ENCODE data around the gene UNCX. TPM values are rescaled to one million over a fixed set of nuclear protein-coding genes. Genes with fewer than 3 reads are reported as not detected.

The UNCX gene
- total and polyA plus RNA-seq, 4 donors, result not detected

DNA sequence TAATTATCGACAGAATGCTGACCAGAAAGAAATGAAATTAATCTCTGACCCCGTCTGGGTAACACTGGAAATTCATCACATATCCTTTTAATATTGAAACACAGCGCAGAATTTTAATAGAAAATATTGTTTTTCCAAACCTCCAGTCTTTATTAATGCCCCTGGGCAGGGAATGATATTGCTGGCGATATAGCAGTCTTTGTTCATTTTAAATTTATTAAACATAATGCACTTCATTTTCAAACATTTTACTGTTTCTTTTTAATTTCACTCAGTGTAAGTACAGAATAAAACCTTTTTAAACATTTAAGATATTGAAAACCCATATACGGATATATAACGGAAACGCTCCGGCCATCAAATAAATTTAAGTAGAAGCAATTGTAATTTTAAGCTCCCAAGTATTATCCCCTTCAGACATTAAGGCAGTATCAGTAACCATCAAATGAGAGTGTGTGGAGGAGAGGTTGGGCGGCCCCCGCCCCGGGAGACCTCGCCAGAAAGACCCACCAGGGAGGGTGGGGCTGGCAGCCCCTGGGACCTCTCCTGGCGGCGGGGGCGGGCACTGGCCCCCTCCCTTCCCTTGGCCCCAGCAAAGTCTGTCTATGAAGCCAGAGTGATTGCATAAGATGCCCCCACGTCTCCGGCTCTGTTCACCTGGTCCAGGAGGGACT, 10.8 kb downstream of the UNCX start:
- Histone ChIP-seq H3K4me1 (ENCODE audit: control insufficient read depth in 1 of 2, insufficient read depth in 2 of 2, low read length in 2 of 2) (no peaks in the 10 kb centered on the region), H3K27me3 (ENCODE audit: control insufficient read depth in 1 of 2, insufficient read depth in 2 of 2, low read length in 1 of 2) (peaks cover 0 to 2% of the 10 kb centered on the region in 2 donors), H3K4me3 (ENCODE audit: low read length in 2 of 2) (no peak overlapping the region), H3K9me3 (ENCODE audit: control insufficient read depth, low read length) (no peaks in the 10 kb centered on the region), H3K36me3 (ENCODE audit: control insufficient read depth in 1 of 2, insufficient read depth in 2 of 2, low read length in 1 of 2) (no peaks in the 10 kb centered on the region), H3K27ac (ENCODE audit: low read depth in 1 of 2, low read length in 2 of 2) (no peak overlapping the region)
- DNase-seq (no peak), ATAC-seq (ENCODE audit: low FRiP score) (no peak)
- intact Hi-C loops (cut with DNase I), result no loop called here
- 13 to 15% methylated on average over 17 of the region's 17 CpGs for WGBS, 2 donors

DNA sequence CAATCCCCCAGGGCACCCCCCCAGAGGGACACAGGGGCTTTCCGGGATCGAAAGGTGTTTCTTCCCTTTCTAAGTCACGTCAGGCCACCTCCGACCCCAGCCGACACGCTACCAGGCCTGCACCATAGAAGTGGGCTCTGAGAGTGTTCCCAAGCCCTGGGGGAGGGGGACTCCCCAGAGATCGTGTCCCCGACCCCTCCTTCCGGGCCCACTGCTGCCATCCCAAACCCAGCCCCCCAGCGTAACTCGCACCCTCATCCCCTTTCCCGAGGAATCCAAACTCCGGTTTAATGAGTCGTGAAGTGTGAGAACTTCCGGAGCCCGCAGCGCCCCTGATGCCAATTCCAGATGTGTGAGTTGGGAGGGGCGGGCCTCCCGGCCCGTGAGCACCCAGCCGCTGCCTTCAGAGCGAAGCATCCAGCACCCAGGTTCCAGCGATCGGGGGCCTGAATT, 11.3 kb downstream of the UNCX start:
- 12 to 16% methylated on average over 24 of the region's 24 CpGs for WGBS, 2 donors
- H3K27me3 ChIP-seq (ENCODE audit: control insufficient read depth in 1 of 2, insufficient read depth in 2 of 2, low read length in 1 of 2), result no peaks in the 10 kb centered on the region
- no peak for DNase-seq

GRCh38 chr7:1244700-1245523, 12.2 kb downstream of the UNCX start:
- 52 to 62% methylated on average over 14 of the region's 14 CpGs for WGBS, 2 donors
- no peak overlapping the region for H3K27ac ChIP-seq (ENCODE audit: low read depth in 1 of 2, low read length in 2 of 2)
- intact Hi-C loops (cut with DNase I), result no loop called here
- H3K4me1 ChIP-seq (ENCODE audit: control insufficient read depth in 1 of 2, insufficient read depth in 2 of 2, low read length in 2 of 2), result no peaks in the 10 kb centered on the region
- H3K4me3 ChIP-seq (ENCODE audit: low read length in 2 of 2), result no peak overlapping the region
- no peaks in the 10 kb centered on the region for H3K27me3 ChIP-seq (ENCODE audit: control insufficient read depth in 1 of 2, insufficient read depth in 2 of 2, low read length in 1 of 2)
- no peaks in the 10 kb centered on the region for H3K9me3 ChIP-seq (ENCODE audit: control insufficient read depth, low read length)
- no peaks in the 10 kb centered on the region for H3K36me3 ChIP-seq (ENCODE audit: control insufficient read depth in 1 of 2, insufficient read depth in 2 of 2, low read length in 1 of 2)
- DNase-seq (no peak), ATAC-seq (ENCODE audit: low FRiP score) (no peak)

More for the DNA sequence above, 11.3 kb downstream of the UNCX start:
- no peaks in the 10 kb centered on the region for H3K36me3 ChIP-seq (ENCODE audit: control insufficient read depth in 1 of 2, insufficient read depth in 2 of 2, low read length in 1 of 2)
- intact Hi-C loops (cut with DNase I), result no loop called here
- no peaks in the 10 kb centered on the region for H3K9me3 ChIP-seq (ENCODE audit: control insufficient read depth, low read length)
- no peak overlapping the region for H3K27ac ChIP-seq (ENCODE audit: low read depth in 1 of 2, low read length in 2 of 2)
- no peaks in the 10 kb centered on the region for H3K4me1 ChIP-seq (ENCODE audit: control insufficient read depth in 1 of 2, insufficient read depth in 2 of 2, low read length in 2 of 2)
- ATAC-seq (ENCODE audit: low FRiP score), result no peak
- no peak overlapping the region for H3K4me3 ChIP-seq (ENCODE audit: low read length in 2 of 2)

DNA sequence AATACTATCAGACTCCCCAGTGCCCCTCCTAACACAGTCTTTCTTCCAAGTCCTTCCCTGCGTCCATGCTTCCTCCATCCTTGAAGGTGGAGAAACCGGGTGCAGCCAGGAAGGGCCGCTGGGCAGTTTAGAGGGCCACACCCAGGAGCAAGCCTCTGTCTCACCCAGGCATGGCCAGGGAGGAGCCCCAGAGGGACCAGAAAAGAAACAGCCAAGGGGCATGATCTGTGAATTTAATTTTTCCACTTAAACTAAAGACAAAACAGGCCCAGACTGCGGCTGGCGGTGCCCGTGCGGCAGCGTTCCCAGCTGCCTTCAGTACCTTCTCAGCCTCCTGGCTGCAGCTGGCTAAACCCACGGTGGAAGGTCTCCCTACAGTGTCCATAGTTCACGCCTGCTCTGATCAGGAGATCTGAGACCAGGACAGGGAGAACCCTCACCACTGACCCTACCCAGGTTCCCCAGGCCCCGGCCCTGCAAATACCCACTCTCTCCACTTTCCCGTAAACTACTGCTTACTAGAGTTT, 12.9 kb downstream of the UNCX start:
- 47 to 63% methylated on average over 12 of the region's 12 CpGs for WGBS, 2 donors
- intact Hi-C loops (cut with DNase I), result no loop called here
- no peak overlapping the region for H3K27ac ChIP-seq (ENCODE audit: low read depth in 1 of 2, low read length in 2 of 2)

GRCh38 chr7:1246160-1246870, 13.6 kb downstream of the UNCX start:
- intact Hi-C loops (cut with DNase I), result no loop called here
- no peaks in the 10 kb centered on the region for H3K27me3 ChIP-seq (ENCODE audit: control insufficient read depth in 1 of 2, insufficient read depth in 2 of 2, low read length in 1 of 2)
- no peaks in the 10 kb centered on the region for H3K9me3 ChIP-seq (ENCODE audit: control insufficient read depth, low read length)
- DNase-seq (no peak), ATAC-seq (ENCODE audit: low FRiP score) (no peak)
- no peak overlapping the region for H3K4me3 ChIP-seq (ENCODE audit: low read length in 2 of 2)
- no peaks in the 10 kb centered on the region for H3K4me1 ChIP-seq (ENCODE audit: control insufficient read depth in 1 of 2, insufficient read depth in 2 of 2, low read length in 2 of 2)
- no peak overlapping the region for H3K27ac ChIP-seq (ENCODE audit: low read depth in 1 of 2, low read length in 2 of 2)
- no peaks in the 10 kb centered on the region for H3K36me3 ChIP-seq (ENCODE audit: control insufficient read depth in 1 of 2, insufficient read depth in 2 of 2, low read length in 1 of 2)
- 20 to 23% methylated on average over 48 of the region's 48 CpGs for WGBS, 2 donors

More for the DNA sequence above, 12.9 kb downstream of the UNCX start:
- ATAC-seq (ENCODE audit: low FRiP score) (no peak), DNase-seq (no peak)
- H3K9me3 ChIP-seq (ENCODE audit: control insufficient read depth, low read length), result no peaks in the 10 kb centered on the region
- H3K36me3 ChIP-seq (ENCODE audit: control insufficient read depth in 1 of 2, insufficient read depth in 2 of 2, low read length in 1 of 2), result no peaks in the 10 kb centered on the region
- H3K4me1 ChIP-seq (ENCODE audit: control insufficient read depth in 1 of 2, insufficient read depth in 2 of 2, low read length in 2 of 2), result no peaks in the 10 kb centered on the region
- no peak overlapping the region for H3K4me3 ChIP-seq (ENCODE audit: low read length in 2 of 2)
- H3K27me3 ChIP-seq (ENCODE audit: control insufficient read depth in 1 of 2, insufficient read depth in 2 of 2, low read length in 1 of 2), result no peaks in the 10 kb centered on the region

DNA sequence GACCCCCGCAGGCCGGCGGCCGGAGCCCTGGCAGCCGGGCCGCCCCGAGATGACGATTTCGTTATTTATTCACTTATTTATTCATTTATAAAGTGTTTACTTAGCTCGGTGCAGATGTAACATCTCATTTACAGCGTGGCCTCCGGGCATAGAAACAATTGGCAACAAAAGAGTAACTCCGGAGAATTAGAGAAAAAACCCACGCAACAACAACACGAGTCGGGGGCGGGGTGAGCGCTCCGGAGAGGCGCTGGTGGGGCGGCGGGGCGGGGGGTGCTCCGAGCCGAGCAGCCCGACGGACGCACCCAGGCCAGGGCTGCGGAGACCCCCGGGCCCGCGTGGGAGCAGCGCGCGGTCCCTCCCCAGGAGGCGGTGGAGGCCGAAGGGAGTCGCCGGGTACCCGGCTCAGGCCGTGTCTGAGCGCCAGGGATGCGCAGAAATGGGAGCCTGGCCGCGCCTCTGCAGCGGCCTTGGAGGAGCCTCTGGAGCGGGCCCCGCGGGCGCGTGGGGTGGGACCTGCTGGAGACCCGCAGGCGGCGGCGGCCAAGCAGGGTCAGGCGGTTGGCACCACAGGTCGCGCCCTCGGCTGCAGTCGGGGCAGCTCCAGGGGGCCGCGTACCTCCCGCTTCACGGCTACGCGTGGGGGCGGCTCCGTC, 14.3 kb downstream of the UNCX start:
- H3K36me3 ChIP-seq (ENCODE audit: control insufficient read depth in 1 of 2, insufficient read depth in 2 of 2, low read length in 1 of 2), result no peaks in the 10 kb centered on the region
- intact Hi-C loops (cut with DNase I), result no loop called here
- no peak overlapping the region for H3K4me3 ChIP-seq (ENCODE audit: low read length in 2 of 2)
- DNase-seq (no peak), ATAC-seq (ENCODE audit: low FRiP score) (no peak)
- H3K9me3 ChIP-seq (ENCODE audit: control insufficient read depth, low read length), result no peaks in the 10 kb centered on the region
- H3K4me1 ChIP-seq (ENCODE audit: control insufficient read depth in 1 of 2, insufficient read depth in 2 of 2, low read length in 2 of 2), result no peaks in the 10 kb centered on the region
- H3K27me3 ChIP-seq (ENCODE audit: control insufficient read depth in 1 of 2, insufficient read depth in 2 of 2, low read length in 1 of 2), result no peaks in the 10 kb centered on the region
- WGBS, 2 donors, result 3% methylated on average over 59 to 68 of the region's 68 CpGs
- no peak overlapping the region for H3K27ac ChIP-seq (ENCODE audit: low read depth in 1 of 2, low read length in 2 of 2)

DNA sequence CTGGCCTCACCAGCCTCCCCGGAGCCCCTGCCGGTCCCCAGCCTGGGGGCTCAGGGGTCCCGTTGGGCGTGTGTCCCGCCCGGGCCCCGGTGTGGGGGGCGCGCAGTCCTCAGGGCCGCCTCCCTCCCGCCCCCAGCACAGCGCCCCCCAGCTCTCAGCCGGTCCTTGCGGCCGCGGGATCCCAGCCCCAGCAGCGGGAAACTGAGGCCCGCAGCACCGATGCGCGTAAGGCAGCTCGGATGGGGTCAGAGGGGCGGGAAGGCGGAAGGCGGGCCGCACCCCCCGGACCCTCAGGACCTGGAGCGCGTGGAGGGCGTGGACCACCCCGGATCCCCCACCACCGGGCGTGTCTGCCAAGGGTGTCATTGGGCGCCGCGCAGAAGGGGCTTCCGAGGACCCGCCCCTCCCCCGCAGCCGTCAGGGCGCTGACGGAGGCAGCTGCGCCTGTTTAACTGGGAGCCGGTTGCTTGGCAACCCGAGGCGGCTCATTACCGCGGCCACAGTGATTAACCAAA, 14.9 kb downstream of the UNCX start:
- no peaks in the 10 kb centered on the region for H3K27me3 ChIP-seq (ENCODE audit: control insufficient read depth in 1 of 2, insufficient read depth in 2 of 2, low read length in 1 of 2)
- DNase-seq (no peak), ATAC-seq (ENCODE audit: low FRiP score) (no peak)
- intact Hi-C loops (cut with DNase I), result no loop called here
- H3K27ac ChIP-seq (ENCODE audit: low read depth in 1 of 2, low read length in 2 of 2), result no peak overlapping the region
- H3K4me1 ChIP-seq (ENCODE audit: control insufficient read depth in 1 of 2, insufficient read depth in 2 of 2, low read length in 2 of 2), result no peaks in the 10 kb centered on the region
- H3K4me3 ChIP-seq (ENCODE audit: low read length in 2 of 2), result no peak overlapping the region
- WGBS, 2 donors, result 3 to 4% methylated on average over 48 of the region's 48 CpGs
- no peaks in the 10 kb centered on the region for H3K9me3 ChIP-seq (ENCODE audit: control insufficient read depth, low read length)
- no peaks in the 10 kb centered on the region for H3K36me3 ChIP-seq (ENCODE audit: control insufficient read depth in 1 of 2, insufficient read depth in 2 of 2, low read length in 1 of 2)

Measured in aorta (tissue), 5 donors.